GM23248 (cell line): Measurements from ENCODE around the gene MC1R. TPM values are rescaled to one million over a fixed set of nuclear protein-coding genes. Genes with fewer than 3 reads are reported as not detected.
"Not testable (repeated sequence)": the region's sequence is repeated elsewhere in the genome, so short reads cannot be mapped to it uniquely, and the experiment has no call there.

Experiments
- DNase-seq: peaks from one replicate; pipeline ENCODE4 v3.0.0-alpha.2; 2015
- H2AFZ ChIP-seq: fragments of 200-600 bp; sonication (generic); 2 replicates; pipeline ENCODE4 v1.6.1; 2016; ENCODE audit warnings: antibody characterized with exemption
- H3F3A ChIP-seq: fragments of 200-600 bp; sonication (generic); 2 replicates; pipeline ENCODE4 v1.6.1; 2016; ENCODE audit warnings: mild to moderate bottlenecking, antibody characterized with exemption, mixed run types; ENCODE audit not compliant: insufficient read depth
- H3K27ac ChIP-seq: fragments of 200-600 bp; sonication (generic); 2 replicates; pipeline ENCODE4 v1.5.1; 2016; ENCODE audit warnings: mild to moderate bottlenecking
- H3K27me3 ChIP-seq: fragments of 200-600 bp; sonication (generic); replicated peaks from 2 replicates; pipeline ENCODE4 v1.6.1; 2016; ENCODE audit warnings: mild to moderate bottlenecking; ENCODE audit not compliant: insufficient read depth
- H3K36me3 ChIP-seq: fragments of 200-600 bp; sonication (generic); 2 replicates; pipeline ENCODE4 v1.6.1; 2016; ENCODE audit warnings: low read depth, mild to moderate bottlenecking
- H3K4me1 ChIP-seq: fragments of 200-600 bp; sonication (generic); 2 replicates; pipeline ENCODE4 v1.6.1; 2016; ENCODE audit warnings: mild to moderate bottlenecking; ENCODE audit not compliant: insufficient read depth
- H3K4me2 ChIP-seq: fragments of 200-600 bp; sonication (generic); one replicate; pipeline ENCODE4 v1.6.1; 2016; ENCODE audit warnings: mild to moderate bottlenecking; ENCODE audit not compliant: unreplicated experiment
- H3K4me3 ChIP-seq: fragments of 200-600 bp; sonication (generic); 2 replicates; pipeline ENCODE4 v1.5.1; 2016; ENCODE audit warnings: mild to moderate bottlenecking
- H3K79me2 ChIP-seq: fragments of 200-600 bp; sonication (generic); 2 replicates; pipeline ENCODE4 v1.6.1; 2016; ENCODE audit warnings: mild to moderate bottlenecking; ENCODE audit not compliant: insufficient read depth
- H3K9ac ChIP-seq: fragments of 200-600 bp; sonication (generic); 2 replicates; pipeline ENCODE4 v1.6.1; 2016; ENCODE audit warnings: mild to moderate bottlenecking
- H3K9me2 ChIP-seq: fragments of 200-600 bp; sonication (generic); 2 replicates; pipeline ENCODE4 v1.6.1; 2016; ENCODE audit warnings: mixed run types, mild to moderate bottlenecking, moderate library complexity; ENCODE audit not compliant: insufficient read depth
- H3K9me3 ChIP-seq: fragments of 200-600 bp; sonication (generic); one replicate; pipeline ENCODE4 v1.6.1; 2017; ENCODE audit warnings: low read depth
- H4K20me1 ChIP-seq: fragments of 200-600 bp; sonication (generic); 2 replicates; pipeline ENCODE4 v1.6.0; 2016; ENCODE audit not compliant: insufficient read depth
- EZH2 ChIP-seq: fragments of 200-600 bp; sonication (generic); IDR thresholded peaks from 2 replicates; pipeline ENCODE4 v1.6.1; 2018; ENCODE audit warnings: antibody characterized with exemption, mild to moderate bottlenecking; ENCODE audit not compliant: insufficient read depth, poor library complexity, severe bottlenecking
- EZH2phosphoT487 ChIP-seq: fragments of 200-600 bp; sonication (generic); IDR thresholded peaks from 2 replicates; pipeline ENCODE4 v1.6.1; 2018; ENCODE audit warnings: antibody characterized with exemption, moderate library complexity, mild to moderate bottlenecking, low read depth; ENCODE audit not compliant: insufficient read depth
- WGBS, 2 experiments: methylation state at CpG; one replicate each; pipeline ENCODE4 v1.1.6; 2015 to 2017; ENCODE audit warnings: low lambda C conversion rate in 2 of 2, low coverage in 1 of 2; ENCODE audit errors: missing lambda C conversion rate in 2 of 2; 5-methylcytosine and 5-hydroxymethylcytosine counted together
- in situ Hi-C: fragments of 300-500 bp; cut with MboI; formaldehyde crosslinking; loops from 2 replicates; pipeline ENCODE4 v1.15.0; 2020
- polyA plus RNA-seq: library from polyadenylated mRNA; unstranded; fragments of >200 nt; fragmentation: Nextera tagmentation; extraction: Ambion mirVana; gene quantifications from 2 replicates; pipeline ENCODE4 v1.2.1, GENCODE V29; 2016
- total RNA-seq: library from RNA; depleted of rRNA; stranded (reverse); fragments of >200 nt; shearing (Covaris generic); gene quantifications from 2 replicates; pipeline ENCODE4 v1.2.3, GENCODE V29; 2014

MC1R gene
- total and polyA plus RNA-seq, 2 experiments from 2014 or later: 3.8 to 5.6 TPM

GRCh38 chr16:89911375-89911774, 7.3 kb upstream of the MC1R start:
- Histone ChIP-seq H3F3A (no peaks in the 10 kb centered on the region), H3K36me3 (peaks cover 20% of the 10 kb centered on the region; the same call in 1 of the 2 replicates), H3K27ac (no peak overlapping the region), H4K20me1 (no peaks in the 10 kb centered on the region), H3K79me2 (no peaks in the 10 kb centered on the region), H3K4me2 (no peak overlapping the region), H3K27me3 (no peaks in the 10 kb centered on the region), H3K9ac (no peak overlapping the region), H3K9me2 (no peaks in the 10 kb centered on the region), H3K4me3 (no peak overlapping the region), H2AFZ (no peak overlapping the region), H3K4me1 (0 out of 2 replicates have a peak, but pooled peaks cover 4% of the 10 kb centered on the region), H3K9me3 (no peaks in the 10 kb centered on the region)
- no peak for DNase-seq
- in situ Hi-C loops: no loop called here
- WGBS, 2 experiments: 92% methylated on average over 14 of the region's 14 CpGs
- TF ChIP-seq EZH2 (no peak), EZH2phosphoT487 (no peak)

DNA sequence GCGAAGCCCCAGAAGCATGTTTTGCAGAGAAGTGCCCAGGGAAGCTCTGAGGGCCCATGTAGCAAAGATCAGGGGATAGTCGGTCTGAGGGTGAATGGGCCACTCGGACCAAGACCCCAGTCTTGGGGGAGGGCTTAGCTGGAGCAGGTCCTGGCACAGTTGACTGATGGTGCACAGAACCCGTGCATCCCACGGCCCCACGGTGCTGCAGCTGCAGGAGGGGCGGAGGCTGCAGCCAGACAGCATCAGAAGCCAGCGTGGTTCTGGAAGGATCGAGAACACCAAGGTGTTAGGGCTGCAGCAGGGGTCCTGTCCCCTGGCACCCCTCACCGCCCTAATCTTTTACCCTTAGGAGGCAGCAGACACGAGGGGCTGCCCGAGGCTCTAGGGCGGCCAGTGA, 6.5 kb upstream of the MC1R start:
- peaks cover 20% of the 10 kb centered on the region; the same call in 1 of the 2 replicates for H3K36me3 ChIP-seq
- H3K4me2 ChIP-seq: no peak overlapping the region
- H3K9me3 ChIP-seq: no peaks in the 10 kb centered on the region
- H3K27ac ChIP-seq: no peak overlapping the region
- no peak overlapping the region for H3K9ac ChIP-seq
- 84 to 90% methylated on average over 13 of the region's 13 CpGs for WGBS, 2 experiments
- peaks cover 5% of the 10 kb centered on the region for H3K4me1 ChIP-seq
- H2AFZ ChIP-seq: no peak overlapping the region
- peaks cover 2% of the 10 kb centered on the region; the same call in 1 of the 2 replicates for H3F3A ChIP-seq
- no peak for DNase-seq
- in situ Hi-C loops: no loop called here
- H3K27me3 ChIP-seq: no peaks in the 10 kb centered on the region
- H3K79me2 ChIP-seq: no peaks in the 10 kb centered on the region
- TF ChIP-seq EZH2 (no peak), EZH2phosphoT487 (no peak)
- no peak overlapping the region for H3K4me3 ChIP-seq
- no peaks in the 10 kb centered on the region for H3K9me2 ChIP-seq
- H4K20me1 ChIP-seq: no peaks in the 10 kb centered on the region

- H3K27ac ChIP-seq: no peak overlapping the region
- no peak for TF ChIP-seq EZH2phosphoT487
- no peak for TF ChIP-seq EZH2
- no peak overlapping the region for H3K9ac ChIP-seq
- H3K9me2 ChIP-seq: no peaks in the 10 kb centered on the region
- no peaks in the 10 kb centered on the region for H3K27me3 ChIP-seq
- peaks cover 10% of the 10 kb centered on the region for H3K4me1 ChIP-seq
- DNase-seq: no peak
- no peaks in the 10 kb centered on the region for H3K79me2 ChIP-seq
- in situ Hi-C loops: no loop called here
- H3F3A ChIP-seq: peaks cover 7% of the 10 kb centered on the region; the same call in 1 of the 2 replicates
- 75 to 78% methylated on average over 14 of the region's 14 CpGs for WGBS, 2 experiments
- H3K36me3 ChIP-seq: peaks cover 20% of the 10 kb centered on the region; the same call in 1 of the 2 replicates
- no peaks in the 10 kb centered on the region for H4K20me1 ChIP-seq
- no peak overlapping the region for H3K4me3 ChIP-seq
- H2AFZ ChIP-seq: no peak overlapping the region
- H3K9me3 ChIP-seq: no peaks in the 10 kb centered on the region
- no peak overlapping the region for H3K4me2 ChIP-seq
These were observed 6.0 kb upstream of the MC1R start for GRCh38 chr16:89912627-89913026.

GRCh38 chr16:89913408-89914387, 5.0 kb upstream of the MC1R start:
- Histone ChIP-seq H3F3A (peaks cover 7% of the 10 kb centered on the region; the same call in 1 of the 2 replicates), H3K9me3 (no peaks in the 10 kb centered on the region), H3K36me3 (peaks cover 19% of the 10 kb centered on the region; the same call in 1 of the 2 replicates), H3K4me2 (no peak overlapping the region), H3K27me3 (no peaks in the 10 kb centered on the region), H3K4me3 (no peak overlapping the region), H3K27ac (no peak overlapping the region), H3K4me1 (peaks cover 15% of the 10 kb centered on the region), H4K20me1 (no peaks in the 10 kb centered on the region), H3K79me2 (no peaks in the 10 kb centered on the region), H2AFZ (no peak overlapping the region), H3K9me2 (no peaks in the 10 kb centered on the region), H3K9ac (no peak overlapping the region)
- no peak for DNase-seq
- in situ Hi-C loops: no loop called here
- TF ChIP-seq EZH2phosphoT487: no peak
- TF ChIP-seq EZH2: no peak
- 89 to 91% methylated on average over 30 of the region's 30 CpGs for WGBS, 2 experiments

DNA sequence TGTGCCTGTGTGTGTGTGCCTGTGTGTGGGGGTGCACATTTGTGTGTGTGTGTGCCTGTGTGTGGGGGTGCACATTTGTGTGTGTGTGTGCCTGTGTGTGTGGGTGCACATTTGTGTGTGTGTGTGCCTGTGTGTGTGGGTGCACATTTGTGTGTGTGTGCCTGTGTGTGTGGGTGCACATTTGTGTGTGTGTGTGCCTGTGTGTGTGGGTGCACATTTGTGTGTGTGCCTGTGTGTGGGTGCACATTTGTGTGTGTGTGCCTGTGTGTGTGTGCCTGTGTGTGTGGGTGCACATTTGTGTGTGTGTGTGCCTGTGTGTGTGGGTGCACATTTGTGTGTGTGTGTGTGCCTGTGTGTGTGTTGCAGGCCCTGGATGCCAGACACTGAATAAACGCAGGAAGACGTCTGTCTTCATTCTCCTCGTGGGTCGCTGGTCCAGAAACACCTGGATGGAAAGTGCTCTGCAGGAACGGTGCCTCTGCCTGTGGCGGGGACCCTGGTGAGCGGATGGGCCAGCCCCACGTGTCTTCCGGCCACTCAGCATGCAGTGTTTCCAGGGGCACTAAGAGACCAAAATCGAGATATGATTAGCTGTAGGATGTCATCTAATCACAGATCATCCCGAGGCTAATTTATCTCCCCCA, 3.9 kb upstream of the MC1R start:
- H3K4me3 ChIP-seq, H3K79me2 ChIP-seq, H3K9ac ChIP-seq, in situ Hi-C loops, H3K27ac ChIP-seq, H3K4me2 ChIP-seq, H4K20me1 ChIP-seq, H3K36me3 ChIP-seq, H3K9me3 ChIP-seq, H2AFZ ChIP-seq, DNase-seq, H3F3A ChIP-seq, H3K27me3 ChIP-seq, H3K9me2 ChIP-seq: not testable (repeated sequence)
- peaks cover 18% of the 10 kb centered on the region for H3K4me1 ChIP-seq
- WGBS, 2 experiments: 47 to 53% methylated on average over 11 of the region's 11 CpGs
